GM23338 (cell line): Measurements from ENCODE around the gene FAM227B. TPM values are rescaled to one million over a fixed set of nuclear protein-coding genes. Genes with fewer than 3 reads are reported as not detected.

Source experiments
- ATAC-seq: fragments of 200-7000 bp; cut with Tn5 transposase; 3 replicates; pipeline ENCODE4 v1.9.1; 2020
- DNase-seq: peaks from one replicate; pipeline ENCODE4 v3.0.0-alpha.2; 2015; ENCODE audit warnings: low spot score
- H2AFZ ChIP-seq: fragments of 200-600 bp; sonication (generic); 2 replicates; pipeline ENCODE4 v1.8.0; 2016; ENCODE audit warnings: antibody characterized with exemption, mild to moderate bottlenecking, moderate library complexity
- H3F3A ChIP-seq: fragments of 200-600 bp; sonication (generic); replicated peaks from 2 replicates; pipeline ENCODE4 v1.8.0; 2017; ENCODE audit warnings: antibody characterized with exemption, mixed run types, low read depth
- H3K27ac ChIP-seq: fragments of 200-600 bp; sonication (generic); 2 replicates; pipeline ENCODE4 v1.6.1; 2016; ENCODE audit warnings: low read depth
- H3K27me3 ChIP-seq: fragments of 200-600 bp; sonication (generic); 2 replicates; pipeline ENCODE4 v1.8.0; 2016; ENCODE audit warnings: mild to moderate bottlenecking, mixed run types, moderate library complexity; ENCODE audit not compliant: insufficient read depth
- H3K36me3 ChIP-seq: fragments of 200-600 bp; sonication (generic); 2 replicates; pipeline ENCODE4 v1.8.0; 2016; ENCODE audit warnings: mild to moderate bottlenecking; ENCODE audit not compliant: insufficient read depth
- H3K4me1 ChIP-seq: fragments of 200-600 bp; sonication (generic); 2 replicates; pipeline ENCODE4 v1.8.0; 2016; ENCODE audit warnings: mild to moderate bottlenecking, moderate library complexity; ENCODE audit not compliant: insufficient read depth
- H3K4me2 ChIP-seq: fragments of 200-600 bp; sonication (generic); 2 replicates; pipeline ENCODE4 v1.7.1; 2017; ENCODE audit warnings: mixed run types
- H3K4me3 ChIP-seq: fragments of 200-600 bp; sonication (generic); 2 replicates; pipeline ENCODE4 v1.6.1; 2016; ENCODE audit warnings: mixed run types
- H3K79me2 ChIP-seq: fragments of 200-600 bp; sonication (generic); replicated peaks from 2 replicates; pipeline ENCODE4 v1.8.0; 2017; ENCODE audit warnings: mild to moderate bottlenecking; ENCODE audit not compliant: insufficient read depth
- H3K9me2 ChIP-seq: fragments of 200-600 bp; sonication (generic); 2 replicates; pipeline ENCODE4 v1.8.0; 2017; ENCODE audit not compliant: insufficient read depth
- H4K20me1 ChIP-seq: fragments of 200-600 bp; sonication (generic); replicated peaks from 2 replicates; pipeline ENCODE4 v1.8.0; 2017; ENCODE audit warnings: mild to moderate bottlenecking; ENCODE audit not compliant: insufficient read depth
- H3K27ac Mint-ChIP-seq: 2 replicates; pipeline ENCODE4 v1.8.0; 2020; ENCODE audit warnings: inconsistent platforms, mild to moderate bottlenecking, moderate library complexity, mixed read lengths
- H3K27me3 Mint-ChIP-seq: 3 replicates; pipeline ENCODE4 v1.8.0; 2022; ENCODE audit warnings: low read depth, mild to moderate bottlenecking, moderate library complexity, mixed read lengths, inconsistent platforms; ENCODE audit not compliant: insufficient read depth, poor library complexity
- H3K36me3 Mint-ChIP-seq: 3 replicates; pipeline ENCODE4 v1.8.0; 2021; ENCODE audit warnings: low read depth, mild to moderate bottlenecking, inconsistent platforms, moderate library complexity, mixed read lengths
- H3K4me1 Mint-ChIP-seq: 3 replicates; pipeline ENCODE4 v1.8.0; 2020; ENCODE audit warnings: mild to moderate bottlenecking, inconsistent platforms, mixed read lengths
- H3K4me3 Mint-ChIP-seq: 3 replicates; pipeline ENCODE4 v1.8.0; 2021; ENCODE audit warnings: moderate library complexity, mild to moderate bottlenecking, inconsistent platforms, mixed read lengths
- H3K9me3 Mint-ChIP-seq: 3 replicates; pipeline ENCODE4 v1.8.0; 2020; ENCODE audit warnings: moderate library complexity, mild to moderate bottlenecking, inconsistent platforms, mixed read lengths
- CREB1 ChIP-seq: fragments of 250-450 bp; sonication (Bioruptor Pico); IDR thresholded peaks from 2 replicates; pipeline ENCODE4 v1.5.0; 2020; ENCODE audit warnings: low read depth, mild to moderate bottlenecking, moderate library complexity
- EZH2phosphoT487 ChIP-seq: fragments of 200-600 bp; sonication (generic); IDR thresholded peaks from one replicate; pipeline ENCODE4 v1.8.1; 2018; ENCODE audit warnings: antibody characterized with exemption; ENCODE audit not compliant: unreplicated experiment
- NANOG ChIP-seq: IDR thresholded peaks from 2 replicates; pipeline ENCODE4 v1.6.1; 2016; ENCODE audit warnings: antibody characterized with exemption, borderline replicate concordance
- POLR2AphosphoS5 ChIP-seq: IDR thresholded peaks from 2 replicates; pipeline ENCODE4 v1.6.1; 2016; ENCODE audit warnings: antibody characterized with exemption, low read depth
- STAT1 ChIP-seq: IDR thresholded peaks from one replicate; pipeline ENCODE4 v1.6.1; 2016; ENCODE audit warnings: antibody characterized with exemption; ENCODE audit not compliant: unreplicated experiment
- ZNF114 ChIP-seq: fragments of 250-450 bp; sonication (Bioruptor Pico); IDR thresholded peaks from 2 replicates; pipeline ENCODE4 v1.5.0; 2020; ENCODE audit warnings: mild to moderate bottlenecking, moderate library complexity
- ZNF331 ChIP-seq: fragments of 250-450 bp; sonication (Bioruptor Pico); IDR thresholded peaks from 2 replicates; pipeline ENCODE4 v1.5.0; 2020; ENCODE audit warnings: low read depth, mild to moderate bottlenecking, moderate library complexity
- polyA plus RNA-seq: library from polyadenylated mRNA; unstranded; fragments of >200 nt; fragmentation: Nextera tagmentation; extraction: Ambion mirVana; gene quantifications from 2 replicates; pipeline ENCODE4 v1.2.1, GENCODE V29; 2016
- total RNA-seq: library from RNA; depleted of rRNA; stranded (reverse); fragments of >200 nt; shearing (Covaris generic); gene quantifications from 2 replicates; pipeline ENCODE4 v1.2.3, GENCODE V29; 2014
- TF ChIP-seq, protein P1 (sequence below), 2 experiments: fragments of 200-600 bp in 1 of 2; sonication (generic) in 1 of 2; conservative IDR thresholded peaks; 2 replicates each; pipeline versions ENCODE4 v1.5.1 to v1.6.1; 2016 to 2017; ENCODE audit warnings: antibody characterized with exemption in 2 of 2, low read depth in 2 of 2, mild to moderate bottlenecking in 2 of 2, moderate library complexity in 1 of 2
- TF ChIP-seq, protein P2 (sequence below): IDR thresholded peaks from one replicate; pipeline ENCODE4 v1.6.1; 2018; ENCODE audit warnings: antibody characterized with exemption; ENCODE audit not compliant: unreplicated experiment

The FAM227B gene
- total and polyA plus RNA-seq, 2 experiments from 2014 or later, result 2.6 to 10.2 TPM

DNA sequence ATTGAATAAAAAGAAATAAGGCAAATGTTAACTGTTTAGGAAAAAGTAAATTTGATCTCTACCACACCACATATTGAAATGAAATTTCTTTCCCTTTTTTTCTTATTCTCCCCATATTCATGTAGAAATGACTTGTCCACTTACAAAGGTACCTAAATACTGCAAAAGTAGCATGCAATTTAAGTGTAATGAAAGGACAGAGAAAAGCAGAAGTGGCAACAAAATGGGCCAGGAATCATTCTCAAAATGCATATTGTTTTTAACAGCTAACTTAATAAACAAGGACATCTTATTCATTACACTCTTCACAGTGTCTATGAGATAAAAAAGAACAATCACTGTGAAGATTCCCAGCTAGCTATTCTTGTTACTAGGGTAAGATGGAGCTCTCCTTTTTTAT is 238.2 kb downstream of the FAM227B start:
- Mint-ChIP-seq H3K9me3 (no peaks in the 10 kb centered on the region), H3K36me3 (no peaks in the 10 kb centered on the region), H3K27me3 (peaks cover 1% of the 10 kb centered on the region), H3K4me1 (peaks cover 21% of the 10 kb centered on the region), H3K4me3 (no peak overlapping the region), H3K27ac (no peak overlapping the region)
- Histone ChIP-seq H2AFZ (no peak overlapping the region), H3K79me2 (no peaks in the 10 kb centered on the region), H3K9me2 (peaks cover 3% of the 10 kb centered on the region; the same call in 1 of the 2 replicates), H3K27me3 (no peaks in the 10 kb centered on the region), H3K36me3 (no peaks in the 10 kb centered on the region), H3K4me3 (no peak overlapping the region), H3K4me2 (no peak overlapping the region), H3K27ac (no peak overlapping the region), H3F3A (no peaks in the 10 kb centered on the region), H4K20me1 (no peaks in the 10 kb centered on the region), H3K4me1 (peaks cover 19% of the 10 kb centered on the region)
- DNase-seq, result no peak
- no peak for ATAC-seq
- TF ChIP-seq EZH2phosphoT487 (no peak), CREB1 (CRISPR knock-in tag) (no peak), POLR2AphosphoS5 (no peak), STAT1 (no peak), ZNF114 (CRISPR knock-in tag) (no peak)

DNA sequence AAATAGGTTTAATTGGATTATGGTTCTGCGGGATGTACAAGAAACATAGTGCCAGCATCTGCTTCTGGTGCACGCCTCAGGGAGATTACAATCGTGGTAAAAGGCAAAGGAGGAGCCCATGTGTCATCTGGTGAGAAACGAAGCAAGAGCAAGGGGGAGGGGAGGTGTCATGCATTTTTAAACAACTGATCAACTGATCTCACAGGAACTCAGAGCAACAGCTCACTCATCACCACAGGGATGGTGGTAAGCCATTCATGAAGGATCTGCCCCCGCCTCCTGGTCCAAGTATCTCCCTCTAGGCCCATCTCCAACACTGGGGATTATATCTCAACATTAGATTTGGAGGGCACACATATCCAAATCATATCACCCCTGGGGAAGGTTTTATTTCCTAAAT is 239.7 kb downstream of the FAM227B start:
- Histone ChIP-seq H3F3A (no peaks in the 10 kb centered on the region), H3K4me2 (no peak overlapping the region), H3K27ac (no peak overlapping the region), H3K36me3 (no peaks in the 10 kb centered on the region), H3K27me3 (no peaks in the 10 kb centered on the region), H3K4me3 (no peak overlapping the region), H3K79me2 (no peaks in the 10 kb centered on the region), H3K9me2 (peaks cover 3% of the 10 kb centered on the region; the same call in 1 of the 2 replicates), H2AFZ (no peak overlapping the region), H4K20me1 (no peaks in the 10 kb centered on the region), H3K4me1 (peaks cover 19% of the 10 kb centered on the region)
- TF ChIP-seq, protein P1, sequence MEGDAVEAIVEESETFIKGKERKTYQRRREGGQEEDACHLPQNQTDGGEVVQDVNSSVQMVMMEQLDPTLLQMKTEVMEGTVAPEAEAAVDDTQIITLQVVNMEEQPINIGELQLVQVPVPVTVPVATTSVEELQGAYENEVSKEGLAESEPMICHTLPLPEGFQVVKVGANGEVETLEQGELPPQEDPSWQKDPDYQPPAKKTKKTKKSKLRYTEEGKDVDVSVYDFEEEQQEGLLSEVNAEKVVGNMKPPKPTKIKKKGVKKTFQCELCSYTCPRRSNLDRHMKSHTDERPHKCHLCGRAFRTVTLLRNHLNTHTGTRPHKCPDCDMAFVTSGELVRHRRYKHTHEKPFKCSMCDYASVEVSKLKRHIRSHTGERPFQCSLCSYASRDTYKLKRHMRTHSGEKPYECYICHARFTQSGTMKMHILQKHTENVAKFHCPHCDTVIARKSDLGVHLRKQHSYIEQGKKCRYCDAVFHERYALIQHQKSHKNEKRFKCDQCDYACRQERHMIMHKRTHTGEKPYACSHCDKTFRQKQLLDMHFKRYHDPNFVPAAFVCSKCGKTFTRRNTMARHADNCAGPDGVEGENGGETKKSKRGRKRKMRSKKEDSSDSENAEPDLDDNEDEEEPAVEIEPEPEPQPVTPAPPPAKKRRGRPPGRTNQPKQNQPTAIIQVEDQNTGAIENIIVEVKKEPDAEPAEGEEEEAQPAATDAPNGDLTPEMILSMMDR (conservative IDR thresholded peaks at IDR 0.05; ENCODE audit: low read depth in 2 of 2), result no peak
- TF ChIP-seq ZNF331 (CRISPR knock-in tag) (no peak), STAT1 (no peak), NANOG (no peak)
- TF ChIP-seq, protein P2, sequence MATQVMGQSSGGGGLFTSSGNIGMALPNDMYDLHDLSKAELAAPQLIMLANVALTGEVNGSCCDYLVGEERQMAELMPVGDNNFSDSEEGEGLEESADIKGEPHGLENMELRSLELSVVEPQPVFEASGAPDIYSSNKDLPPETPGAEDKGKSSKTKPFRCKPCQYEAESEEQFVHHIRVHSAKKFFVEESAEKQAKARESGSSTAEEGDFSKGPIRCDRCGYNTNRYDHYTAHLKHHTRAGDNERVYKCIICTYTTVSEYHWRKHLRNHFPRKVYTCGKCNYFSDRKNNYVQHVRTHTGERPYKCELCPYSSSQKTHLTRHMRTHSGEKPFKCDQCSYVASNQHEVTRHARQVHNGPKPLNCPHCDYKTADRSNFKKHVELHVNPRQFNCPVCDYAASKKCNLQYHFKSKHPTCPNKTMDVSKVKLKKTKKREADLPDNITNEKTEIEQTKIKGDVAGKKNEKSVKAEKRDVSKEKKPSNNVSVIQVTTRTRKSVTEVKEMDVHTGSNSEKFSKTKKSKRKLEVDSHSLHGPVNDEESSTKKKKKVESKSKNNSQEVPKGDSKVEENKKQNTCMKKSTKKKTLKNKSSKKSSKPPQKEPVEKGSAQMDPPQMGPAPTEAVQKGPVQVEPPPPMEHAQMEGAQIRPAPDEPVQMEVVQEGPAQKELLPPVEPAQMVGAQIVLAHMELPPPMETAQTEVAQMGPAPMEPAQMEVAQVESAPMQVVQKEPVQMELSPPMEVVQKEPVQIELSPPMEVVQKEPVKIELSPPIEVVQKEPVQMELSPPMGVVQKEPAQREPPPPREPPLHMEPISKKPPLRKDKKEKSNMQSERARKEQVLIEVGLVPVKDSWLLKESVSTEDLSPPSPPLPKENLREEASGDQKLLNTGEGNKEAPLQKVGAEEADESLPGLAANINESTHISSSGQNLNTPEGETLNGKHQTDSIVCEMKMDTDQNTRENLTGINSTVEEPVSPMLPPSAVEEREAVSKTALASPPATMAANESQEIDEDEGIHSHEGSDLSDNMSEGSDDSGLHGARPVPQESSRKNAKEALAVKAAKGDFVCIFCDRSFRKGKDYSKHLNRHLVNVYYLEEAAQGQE, result no peak
- Mint-ChIP-seq H3K27me3 (peaks cover 1% of the 10 kb centered on the region), H3K9me3 (no peaks in the 10 kb centered on the region), H3K36me3 (no peaks in the 10 kb centered on the region), H3K4me1 (peaks cover 21% of the 10 kb centered on the region), H3K4me3 (no peak overlapping the region), H3K27ac (no peak overlapping the region)
- peak; percentile 34 for DNase-seq
- ATAC-seq, result peak; percentile 62
